Measurements from ENCODE around the gene EPB41L5. TPM values are rescaled to one million over a fixed set of nuclear protein-coding genes. Genes with fewer than 3 reads are reported as not detected.
A peak's percentile ranks its signal among the peaks of the same experiment; 100 is the strongest.
"Not testable (repeated sequence)": the region's sequence is repeated elsewhere in the genome, so short reads cannot be mapped to it uniquely, and the experiment has no call there.

Gene EPB41L5
- total RNA-seq, 1 experiment from 2014 or later = 34.9 TPM

DNA sequence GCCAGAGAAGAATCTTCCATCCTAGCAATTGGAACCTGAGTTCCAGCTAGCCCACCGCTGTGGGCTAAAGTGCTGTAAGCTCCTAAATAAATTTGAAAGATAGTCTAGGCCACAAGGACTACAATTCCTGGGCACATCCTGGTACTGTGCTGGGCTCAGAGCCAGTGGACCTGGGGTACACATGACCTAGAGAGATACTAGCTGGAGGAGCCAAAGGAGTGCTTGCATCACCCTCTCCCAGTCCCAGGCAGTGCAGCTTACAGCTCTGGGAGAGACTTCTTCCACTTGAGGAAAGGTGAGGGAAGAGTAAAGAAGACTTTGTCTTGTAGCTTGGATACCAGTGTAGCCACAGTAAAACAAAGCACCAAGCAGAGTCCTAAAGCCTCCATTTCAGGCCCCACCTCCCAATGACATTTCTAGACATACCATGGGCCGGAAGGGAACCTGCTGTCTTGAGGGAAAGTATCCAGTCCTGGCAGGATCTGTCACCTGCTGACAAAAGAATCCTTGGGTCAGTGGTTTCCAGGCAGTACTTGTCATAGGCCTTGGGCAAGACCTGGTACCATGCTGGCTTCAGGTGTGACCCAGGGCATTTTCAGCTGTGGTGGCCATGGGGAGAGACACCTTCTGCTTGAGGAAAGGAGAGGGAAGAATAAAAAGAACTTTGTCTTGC, 120.8 kb downstream of the EPB41L5 start (continued):
- TF ChIP-seq EMX1 (CRISPR knock-in tag; IDR thresholded peaks at IDR 0.05) = no peak
- no peak for TF ChIP-seq CREM (CRISPR knock-in tag; IDR thresholded peaks at IDR 0.05)

- ATAC-seq (peak; percentile 91), DNase-seq (ENCODE audit: low spot score) (peak; percentile 22)
- Mint-ChIP-seq H3K27ac (no peak overlapping the region), H3K9me3 (peaks cover 12% of the 10 kb centered on the region), H3K36me3 (peaks cover 25% of the 10 kb centered on the region), H3K4me1 (peaks cover 6% of the 10 kb centered on the region), H3K4me3 (no peak overlapping the region), H3K27me3 (ENCODE audit: low read depth) (no peaks in the 10 kb centered on the region)
- POLR2A ChIA-PET = interaction anchor here (0.6 to 1.2 kb wide), 2 partner anchors 16 to 71 kb away, joined by 3 to 6 read pairs; no protein-coding TSS in a partner anchor
- CTCF ChIA-PET = interaction anchor here (1.3 kb wide), 1 partner anchor 179 kb away, joined by 3 read pairs; no protein-coding TSS in a partner anchor
- TF ChIP-seq E2F4 (CRISPR knock-in tag; IDR thresholded peaks at IDR 0.05; ENCODE audit: borderline replicate concordance, low read depth) (no peak), EMX1 (CRISPR knock-in tag; IDR thresholded peaks at IDR 0.05) (no peak), AFF4 (CRISPR knock-in tag; IDR thresholded peaks at IDR 0.05; ENCODE audit: borderline replicate concordance) (no peak), NFYB (CRISPR knock-in tag; conservative IDR thresholded peaks at IDR 0.05; ENCODE audit: low read depth) (no peak), E2F1 (CRISPR knock-in tag; IDR thresholded peaks at IDR 0.05) (no peak), ZNF423 (CRISPR knock-in tag; IDR thresholded peaks at IDR 0.05) (no peak), NR3C1 (CRISPR knock-in tag; conservative IDR thresholded peaks at IDR 0.05; ENCODE audit: low read depth) (no peak), ZNF263 (CRISPR knock-in tag; IDR thresholded peaks at IDR 0.05; ENCODE audit: low read depth) (no peak), FOXK1 (CRISPR knock-in tag; IDR thresholded peaks at IDR 0.05) (no peak)
- TF ChIP-seq, protein P1, sequence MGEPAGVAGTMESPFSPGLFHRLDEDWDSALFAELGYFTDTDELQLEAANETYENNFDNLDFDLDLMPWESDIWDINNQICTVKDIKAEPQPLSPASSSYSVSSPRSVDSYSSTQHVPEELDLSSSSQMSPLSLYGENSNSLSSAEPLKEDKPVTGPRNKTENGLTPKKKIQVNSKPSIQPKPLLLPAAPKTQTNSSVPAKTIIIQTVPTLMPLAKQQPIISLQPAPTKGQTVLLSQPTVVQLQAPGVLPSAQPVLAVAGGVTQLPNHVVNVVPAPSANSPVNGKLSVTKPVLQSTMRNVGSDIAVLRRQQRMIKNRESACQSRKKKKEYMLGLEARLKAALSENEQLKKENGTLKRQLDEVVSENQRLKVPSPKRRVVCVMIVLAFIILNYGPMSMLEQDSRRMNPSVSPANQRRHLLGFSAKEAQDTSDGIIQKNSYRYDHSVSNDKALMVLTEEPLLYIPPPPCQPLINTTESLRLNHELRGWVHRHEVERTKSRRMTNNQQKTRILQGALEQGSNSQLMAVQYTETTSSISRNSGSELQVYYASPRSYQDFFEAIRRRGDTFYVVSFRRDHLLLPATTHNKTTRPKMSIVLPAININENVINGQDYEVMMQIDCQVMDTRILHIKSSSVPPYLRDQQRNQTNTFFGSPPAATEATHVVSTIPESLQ (CRISPR knock-in tag; IDR thresholded peaks at IDR 0.05) = no peak
- TF ChIP-seq, protein P2, sequence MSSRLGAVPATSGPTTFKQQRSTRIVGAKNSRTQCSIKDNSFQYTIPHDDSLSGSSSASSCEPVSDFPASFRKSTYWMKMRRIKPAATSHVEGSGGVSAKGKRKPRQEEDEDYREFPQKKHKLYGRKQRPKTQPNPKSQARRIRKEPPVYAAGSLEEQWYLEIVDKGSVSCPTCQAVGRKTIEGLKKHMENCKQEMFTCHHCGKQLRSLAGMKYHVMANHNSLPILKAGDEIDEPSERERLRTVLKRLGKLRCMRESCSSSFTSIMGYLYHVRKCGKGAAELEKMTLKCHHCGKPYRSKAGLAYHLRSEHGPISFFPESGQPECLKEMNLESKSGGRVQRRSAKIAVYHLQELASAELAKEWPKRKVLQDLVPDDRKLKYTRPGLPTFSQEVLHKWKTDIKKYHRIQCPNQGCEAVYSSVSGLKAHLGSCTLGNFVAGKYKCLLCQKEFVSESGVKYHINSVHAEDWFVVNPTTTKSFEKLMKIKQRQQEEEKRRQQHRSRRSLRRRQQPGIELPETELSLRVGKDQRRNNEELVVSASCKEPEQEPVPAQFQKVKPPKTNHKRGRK (CRISPR knock-in tag; IDR thresholded peaks at IDR 0.05; ENCODE audit: borderline replicate concordance) = no peak
Measured at GRCh38 chr2:120134263-120134662, 121.4 kb downstream of the EPB41L5 start.

- H3K4me1 Mint-ChIP-seq; H3K27ac Mint-ChIP-seq; DNase-seq (ENCODE audit: low spot score); H3K27me3 Mint-ChIP-seq (ENCODE audit: low read depth); H3K4me3 Mint-ChIP-seq; POLR2A ChIA-PET; ATAC-seq: not testable (repeated sequence)
- Mint-ChIP-seq H3K9me3 (peaks cover 12% of the 10 kb centered on the region), H3K36me3 (peaks cover 25% of the 10 kb centered on the region)
- CTCF ChIA-PET = interaction anchor here (1.3 kb wide), 1 partner anchor 178 kb away, joined by 3 read pairs; no protein-coding TSS in a partner anchor
Measured at GRCh38 chr2:120135013-120135412, 122.1 kb downstream of the EPB41L5 start.
